ENCODE measurements around the gene SND1.

SND1 gene

GRCh38 chr7:128057909-128058308 lies 405.9 kb downstream of the SND1 start:
- no peak for FAIRE-seq

- FAIRE-seq, result no peak
Observed at GRCh38 chr7:128059143-128059988, 407.4 kb downstream of the SND1 start.

GRCh38 chr7:128060018-128060417 lies 408.0 kb downstream of the SND1 start:
- FAIRE-seq, result no peak

- FAIRE-seq, result no peak
Observed at GRCh38 chr7:128063088-128063487, 411.1 kb downstream of the SND1 start.

GRCh38 chr7:128065872-128066271 lies 413.9 kb downstream of the SND1 start:
- FAIRE-seq, result no peak

- FAIRE-seq, result no peak
Observed at GRCh38 chr7:128066395-128066794, 414.4 kb downstream of the SND1 start.

- no peak for FAIRE-seq
Observed at GRCh38 chr7:128066858-128067257, 414.9 kb downstream of the SND1 start.

GRCh38 chr7:128067983-128068382 lies 416.0 kb downstream of the SND1 start:
- FAIRE-seq, result no peak

GRCh38 chr7:128068785-128069184 lies 416.8 kb downstream of the SND1 start:
- no peak for FAIRE-seq

GRCh38 chr7:128069373-128070364 lies 417.7 kb downstream of the SND1 start:
- FAIRE-seq, result no peak

GRCh38 chr7:128071376-128071775 lies 419.4 kb downstream of the SND1 start:
- FAIRE-seq, result no peak

- FAIRE-seq, result no peak
Observed at GRCh38 chr7:128071801-128072200, 419.8 kb downstream of the SND1 start.

GRCh38 chr7:128073671-128074310 lies 421.8 kb downstream of the SND1 start:
- no peak for FAIRE-seq

GRCh38 chr7:128074336-128074735 lies 422.3 kb downstream of the SND1 start:
- no peak for FAIRE-seq

- no peak for FAIRE-seq
Observed at GRCh38 chr7:128074736-128075135, 422.7 kb downstream of the SND1 start.

GRCh38 chr7:128075242-128076095 lies 423.5 kb downstream of the SND1 start:
- no peak for FAIRE-seq

- no peak for FAIRE-seq
Observed at GRCh38 chr7:128076196-128076795, 424.3 kb downstream of the SND1 start.

GRCh38 chr7:128076796-128077271 lies 424.8 kb downstream of the SND1 start:
- no peak for FAIRE-seq

- no peak for FAIRE-seq
Observed at GRCh38 chr7:128078309-128078708, 426.3 kb downstream of the SND1 start.

- no peak for FAIRE-seq
Observed at GRCh38 chr7:128080169-128080568, 428.2 kb downstream of the SND1 start.

GRCh38 chr7:128081351-128081750 lies 429.4 kb downstream of the SND1 start:
- FAIRE-seq, result no peak

GRCh38 chr7:128081808-128082207 lies 429.8 kb downstream of the SND1 start:
- no peak for FAIRE-seq
